Aorta (tissue), 5 donors: Measurements from ENCODE around the gene DNM1. TPM values are rescaled to one million over a fixed set of nuclear protein-coding genes. Genes with fewer than 3 reads are reported as not detected.
"Not testable (repeated sequence)": the region's sequence is repeated elsewhere in the genome, so short reads cannot be mapped to it uniquely, and the experiment has no call there.

ENCODE experiments used
- ATAC-seq: fragments of 200-7000 bp; cut with Tn5 transposase; one replicate; pipeline ENCODE4 v1.9.1; 2022; ENCODE audit warnings: moderate library complexity; ENCODE audit not compliant: low FRiP score
- DNase-seq, 2 donors: peaks; one replicate each; pipeline ENCODE4 v3.0.0-alpha.2; 2020
- H3K27ac ChIP-seq, 2 donors: one replicate each; pipeline ENCODE4 v1.5.1; 2013; ENCODE audit warnings: low read length in 2 of 2, mild to moderate bottlenecking in 2 of 2, moderate library complexity in 2 of 2, control low read depth in 1 of 2, inconsistent platforms in 1 of 2, low read depth in 1 of 2
- H3K27me3 ChIP-seq, 2 donors: one replicate each; pipeline ENCODE4 v1.6.1; 2013; ENCODE audit warnings: control low read depth in 1 of 2, low read length in 1 of 2, mild to moderate bottlenecking in 1 of 2, moderate library complexity in 1 of 2; ENCODE audit not compliant: insufficient read depth in 2 of 2, control insufficient read depth in 1 of 2
- H3K36me3 ChIP-seq, 2 donors: one replicate each; pipeline ENCODE4 v1.6.1; 2013; ENCODE audit warnings: control low read depth in 1 of 2, low read length in 1 of 2, mild to moderate bottlenecking in 1 of 2; ENCODE audit not compliant: insufficient read depth in 2 of 2, control insufficient read depth in 1 of 2
- H3K4me1 ChIP-seq, 2 donors: one replicate each; pipeline ENCODE4 v1.6.1; 2013; ENCODE audit warnings: low read length in 2 of 2, control low read depth in 1 of 2, mild to moderate bottlenecking in 1 of 2, moderate library complexity in 1 of 2; ENCODE audit not compliant: insufficient read depth in 2 of 2, control insufficient read depth in 1 of 2
- H3K4me3 ChIP-seq, 2 donors: one replicate each; pipeline ENCODE4 v1.5.1; 2013; ENCODE audit warnings: low read length in 2 of 2, control low read depth in 1 of 2, mild to moderate bottlenecking in 1 of 2
- H3K9me3 ChIP-seq: one replicate; pipeline ENCODE4 v1.6.1; 2013; ENCODE audit warnings: mild to moderate bottlenecking, low read length; ENCODE audit not compliant: control insufficient read depth
- WGBS, 2 donors: extraction: QIAGEN DNeasy Blood & Tissue Kit; methylation state at CpG; one replicate each; pipeline ENCODE4 v1.1.7; 2013; 5-methylcytosine and 5-hydroxymethylcytosine counted together
- intact Hi-C, 2 donors: fragments of 100-400 bp; cut with DNase I; formaldehyde crosslinking; loops; one replicate each; pipeline versions ENCODE4 v1.14.2 to v1.15.0; 2022
- polyA plus RNA-seq, 2 donors: library from polyadenylated mRNA; stranded (reverse); fragments of 200-250 nt; gene quantifications; one replicate each; pipeline ENCODE4 v1.2.3, GENCODE V29; 2013
- total RNA-seq, 2 donors: library from RNA; stranded (reverse); fragmentation: NEBNext Ultra II Directional; extraction: Animal tissue kit (Norgen Biotek cat#: 25700); gene quantifications; one replicate each; pipeline ENCODE4 v1.2.1, GENCODE V29; 2021
- donor health status: healthy with polysubstance abuse.
- donor health status: Bipolar disorder and iron deficiency.
- donor health status: DM: no; HTN: no; CAD: no.
- donor health status: DM: no; HTN: no; CAD: no.
- donor health status: DM: yes; HTN: yes; CAD: no.

The DNM1 gene
- total and polyA plus RNA-seq, 4 donors, result 0.43 to 114 (median 5.7) TPM

- no peaks in the 10 kb centered on the region for H3K36me3 ChIP-seq
- H3K4me3 ChIP-seq, result no peak overlapping the region
- intact Hi-C loops, result no loop called here
- peak in 1 of 2 donors; percentile 29 for DNase-seq
- H3K4me1 ChIP-seq, result no peaks in the 10 kb centered on the region
- WGBS, 2 donors, result 89 to 90% methylated on average over 19 of the region's 19 CpGs
- ATAC-seq, result no peak
- no peak overlapping the region for H3K27ac ChIP-seq
- no peaks in the 10 kb centered on the region for H3K27me3 ChIP-seq
- no peaks in the 10 kb centered on the region for H3K9me3 ChIP-seq
Observed at GRCh38 chr9:128225770-128226411, 22.7 kb downstream of the DNM1 start.

GRCh38 chr9:128226412-128226801 lies 23.2 kb downstream of the DNM1 start:
- ATAC-seq (no peak), DNase-seq (no peak)
- no peak overlapping the region for H3K27ac ChIP-seq
- no peaks in the 10 kb centered on the region for H3K4me1 ChIP-seq
- no peaks in the 10 kb centered on the region for H3K36me3 ChIP-seq
- no peaks in the 10 kb centered on the region for H3K27me3 ChIP-seq
- intact Hi-C loops, result no loop called here
- no peak overlapping the region for H3K4me3 ChIP-seq
- WGBS, 2 donors, result 86 to 90% methylated on average over 5 of the region's 5 CpGs
- no peaks in the 10 kb centered on the region for H3K9me3 ChIP-seq

- intact Hi-C loops, H3K27ac ChIP-seq, H3K4me1 ChIP-seq, H3K27me3 ChIP-seq, H3K36me3 ChIP-seq, ATAC-seq, DNase-seq, H3K9me3 ChIP-seq, H3K4me3 ChIP-seq: not testable (repeated sequence)
- WGBS, 2 donors, result 79 to 80% methylated on average over 7 of the region's 7 CpGs
Observed at GRCh38 chr9:128230897-128231296, 27.7 kb downstream of the DNM1 start.

GRCh38 chr9:128231638-128232527 lies 28.7 kb downstream of the DNM1 start:
- Histone ChIP-seq H3K27ac (no peak overlapping the region), H3K4me1 (no peaks in the 10 kb centered on the region), H3K36me3 (no peaks in the 10 kb centered on the region), H3K9me3 (no peaks in the 10 kb centered on the region), H3K27me3 (no peaks in the 10 kb centered on the region), H3K4me3 (no peak overlapping the region)
- ATAC-seq (peak; percentile 70), DNase-seq (peak in 1 of 2 donors; percentile 63)
- 75% methylated on average over 16 of the region's 16 CpGs for WGBS, 2 donors
- intact Hi-C loops, result no loop called here

- Histone ChIP-seq H3K4me3 (no peak overlapping the region), H3K36me3 (no peaks in the 10 kb centered on the region), H3K4me1 (no peaks in the 10 kb centered on the region), H3K27ac (no peak overlapping the region), H3K27me3 (no peaks in the 10 kb centered on the region), H3K9me3 (no peaks in the 10 kb centered on the region)
- intact Hi-C loops, result no loop called here
- peak; percentile 34 for ATAC-seq
- 78 to 84% methylated on average over 22 of the region's 22 CpGs for WGBS, 2 donors
- DNase-seq, result peak in 1 of 2 donors; percentile 33
Observed at GRCh38 chr9:128232528-128233428, 29.6 kb downstream of the DNM1 start.

- Histone ChIP-seq H3K27me3 (no peaks in the 10 kb centered on the region), H3K36me3 (no peaks in the 10 kb centered on the region), H3K9me3 (no peaks in the 10 kb centered on the region), H3K27ac (no peak overlapping the region), H3K4me1 (no peaks in the 10 kb centered on the region), H3K4me3 (no peak overlapping the region)
- 88 to 90% methylated on average over 22 to 28 of the region's 28 CpGs for WGBS, 2 donors
- DNase-seq, result peak in 1 of 2 donors; percentile 36
- ATAC-seq, result peak; percentile 42
- intact Hi-C loops, result no loop called here
Observed at GRCh38 chr9:128233817-128234406, 30.7 kb downstream of the DNM1 start.

GRCh38 chr9:128242124-128242523 lies 38.9 kb downstream of the DNM1 start:
- H3K36me3 ChIP-seq, result no peaks in the 10 kb centered on the region
- peak in 1 of 2 donors; percentile 36 for DNase-seq
- H3K9me3 ChIP-seq, result no peaks in the 10 kb centered on the region
- no peaks in the 10 kb centered on the region for H3K27me3 ChIP-seq
- WGBS, 2 donors, result 89 to 90% methylated on average over 4 of the region's 4 CpGs
- H3K4me3 ChIP-seq, result no peak overlapping the region
- H3K27ac ChIP-seq, result no peak overlapping the region
- no peaks in the 10 kb centered on the region for H3K4me1 ChIP-seq
- no peak for ATAC-seq
- intact Hi-C loops, result no loop called here

GRCh38 chr9:128242828-128243214 lies 39.6 kb downstream of the DNM1 start:
- no peak overlapping the region for H3K27ac ChIP-seq
- DNase-seq (peak in 1 of 2 donors; percentile 66), ATAC-seq (peak; percentile 36)
- H3K4me1 ChIP-seq, result no peaks in the 10 kb centered on the region
- WGBS, 2 donors, result 67 to 71% methylated on average over 7 of the region's 7 CpGs
- H3K4me3 ChIP-seq, result no peak overlapping the region
- no peaks in the 10 kb centered on the region for H3K36me3 ChIP-seq
- intact Hi-C loops, result no loop called here
- H3K9me3 ChIP-seq, result no peaks in the 10 kb centered on the region
- H3K27me3 ChIP-seq, result no peaks in the 10 kb centered on the region
